ENCODE results near the gene CLIP1.
"Not testable (repeated sequence)": the region's sequence is repeated elsewhere in the genome, so short reads cannot be mapped to it uniquely, and the experiment has no call there.

Gene CLIP1

DNA sequence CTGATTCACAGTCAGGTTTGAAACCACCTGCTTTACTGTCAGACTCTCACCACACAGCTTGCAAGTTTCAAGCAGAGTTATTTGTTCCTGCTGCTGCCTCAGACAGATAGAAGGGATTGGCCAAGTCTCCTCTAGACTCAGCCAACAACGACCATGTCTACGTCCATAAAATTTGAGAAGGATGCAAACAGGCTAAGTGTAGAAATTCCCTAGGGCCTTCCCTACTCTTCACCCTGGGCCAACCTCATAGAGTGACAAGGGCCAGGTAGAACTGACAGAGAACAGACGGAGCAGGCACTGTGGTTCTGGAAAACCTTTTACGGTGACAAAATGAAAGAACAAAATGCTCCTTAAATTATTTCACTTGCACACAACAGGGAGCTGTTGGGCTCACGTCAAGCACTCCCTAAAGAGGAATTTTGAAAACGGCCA is 39.5 kb downstream of the CLIP1 start:
- POLR2A ChIA-PET, result no interaction called here
- CTCF ChIA-PET, result interaction anchor here (1.0 to 1.1 kb wide), 2 partner anchors 10 to 27 kb away, joined by 3 read pairs; no protein-coding TSS in a partner anchor
- TF ChIP-seq, protein P1, sequence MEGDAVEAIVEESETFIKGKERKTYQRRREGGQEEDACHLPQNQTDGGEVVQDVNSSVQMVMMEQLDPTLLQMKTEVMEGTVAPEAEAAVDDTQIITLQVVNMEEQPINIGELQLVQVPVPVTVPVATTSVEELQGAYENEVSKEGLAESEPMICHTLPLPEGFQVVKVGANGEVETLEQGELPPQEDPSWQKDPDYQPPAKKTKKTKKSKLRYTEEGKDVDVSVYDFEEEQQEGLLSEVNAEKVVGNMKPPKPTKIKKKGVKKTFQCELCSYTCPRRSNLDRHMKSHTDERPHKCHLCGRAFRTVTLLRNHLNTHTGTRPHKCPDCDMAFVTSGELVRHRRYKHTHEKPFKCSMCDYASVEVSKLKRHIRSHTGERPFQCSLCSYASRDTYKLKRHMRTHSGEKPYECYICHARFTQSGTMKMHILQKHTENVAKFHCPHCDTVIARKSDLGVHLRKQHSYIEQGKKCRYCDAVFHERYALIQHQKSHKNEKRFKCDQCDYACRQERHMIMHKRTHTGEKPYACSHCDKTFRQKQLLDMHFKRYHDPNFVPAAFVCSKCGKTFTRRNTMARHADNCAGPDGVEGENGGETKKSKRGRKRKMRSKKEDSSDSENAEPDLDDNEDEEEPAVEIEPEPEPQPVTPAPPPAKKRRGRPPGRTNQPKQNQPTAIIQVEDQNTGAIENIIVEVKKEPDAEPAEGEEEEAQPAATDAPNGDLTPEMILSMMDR (IDR thresholded peaks at IDR 0.05; ENCODE audit: control extremely low read depth, extremely low read depth, low read depth, missing control alignments), result no peak

DNA sequence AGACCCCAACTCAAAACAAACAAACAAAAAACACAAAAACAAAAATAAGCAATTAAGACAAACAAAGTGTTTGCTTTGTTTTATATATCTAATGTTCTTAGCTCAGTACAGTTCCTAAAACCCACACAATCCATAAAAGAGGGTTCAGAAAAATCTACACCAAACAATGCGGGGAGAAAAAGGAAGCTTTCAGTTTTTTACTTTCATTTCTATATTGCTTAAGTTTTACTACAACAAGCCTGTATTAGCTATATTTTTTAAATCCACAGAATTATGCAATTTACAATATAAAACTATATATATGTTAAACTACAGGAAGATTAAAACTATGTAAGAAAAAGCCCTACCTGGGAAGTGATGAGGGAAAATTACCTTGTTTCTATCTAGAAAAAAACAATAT is 41.4 kb downstream of the CLIP1 start:
- ChIA-PET POLR2A (no interaction called here), CTCF (interaction anchor here (1.4 to 2.6 kb wide), 3 partner anchors 26 to 90 kb away, joined by 3 to 11 read pairs (median 6); no protein-coding TSS in a partner anchor)
- DNase-seq (ENCODE audit: extremely low spot score), result no peak
- TF ChIP-seq, protein P1 (IDR thresholded peaks at IDR 0.05; ENCODE audit: control extremely low read depth, extremely low read depth, low read depth, missing control alignments), result no peak

More for the DNA sequence above, 39.5 kb downstream of the CLIP1 start:
- DNase-seq (ENCODE audit: extremely low spot score), result no peak

DNA sequence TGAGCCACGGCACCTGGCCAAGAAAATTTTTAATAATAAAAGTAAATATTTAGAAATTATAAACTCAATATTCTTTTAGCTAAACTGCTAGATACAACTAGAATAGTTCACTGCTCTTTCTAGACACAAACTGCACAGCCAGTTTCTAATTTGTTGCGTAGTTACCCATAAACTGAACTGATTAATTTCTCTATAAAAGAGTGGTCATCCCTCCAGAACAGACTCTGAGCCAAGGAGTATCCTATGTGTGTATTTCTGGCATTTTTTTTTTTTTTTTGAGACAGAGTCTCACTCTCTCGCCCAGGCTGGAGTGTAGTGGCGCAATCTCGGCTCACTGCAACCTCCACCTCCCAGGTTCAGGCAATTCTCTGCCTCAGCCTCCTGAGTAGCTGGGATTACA is 45.7 kb downstream of the CLIP1 start:
- POLR2A ChIA-PET; DNase-seq (ENCODE audit: extremely low spot score): not testable (repeated sequence)
- CTCF ChIA-PET, result interaction anchor here (2.9 kb wide), 1 partner anchor 21 kb away, joined by 14 read pairs; no protein-coding TSS in a partner anchor

GRCh38 chr12:122374707-122375106 is 47.8 kb downstream of the CLIP1 start:
- TF ChIP-seq, protein P1 (IDR thresholded peaks at IDR 0.05; ENCODE audit: control extremely low read depth, extremely low read depth, low read depth, missing control alignments), result no peak
- no peak for DNase-seq (ENCODE audit: extremely low spot score)
- CTCF ChIA-PET, result interaction anchor here (1.2 to 1.9 kb wide), 4 partner anchors 19 to 97 kb away, joined by 3 to 16 read pairs (median 6); no protein-coding TSS in a partner anchor
- POLR2A ChIA-PET, result no interaction called here

DNA sequence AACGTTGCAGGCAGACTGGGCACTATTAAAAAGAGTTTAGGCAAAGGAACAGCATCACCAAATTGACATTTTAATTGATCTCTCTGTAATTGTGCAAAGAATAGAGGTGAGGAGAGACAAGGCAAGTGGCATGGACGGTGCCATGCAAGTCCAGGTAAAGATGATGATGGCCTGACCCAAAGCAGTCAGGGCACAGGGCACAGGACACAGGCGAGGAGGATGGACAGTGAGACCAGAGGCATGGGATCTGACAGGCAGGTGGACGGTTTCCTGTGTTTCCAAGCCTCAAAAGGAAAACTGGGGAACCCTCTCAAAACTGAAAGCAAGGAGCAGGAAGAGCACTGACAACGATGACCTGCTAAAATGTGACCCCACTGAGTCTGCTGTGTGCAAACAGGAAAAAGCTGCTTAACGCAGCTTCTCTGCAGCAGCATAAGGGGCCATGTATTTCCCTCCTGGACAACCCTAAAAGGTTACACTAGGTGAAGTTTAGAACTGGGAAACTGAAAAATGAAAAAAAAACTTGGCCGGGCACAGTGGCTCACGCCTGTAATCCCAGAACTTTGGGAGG is 50.9 kb downstream of the CLIP1 start:
- no peak for DNase-seq (ENCODE audit: extremely low spot score)
- TF ChIP-seq, protein P1 (IDR thresholded peaks at IDR 0.05; ENCODE audit: control extremely low read depth, extremely low read depth, low read depth, missing control alignments), result no peak
- ChIA-PET POLR2A (no interaction called here), CTCF (interaction anchor here (1.2 to 2.2 kb wide), 2 partner anchors 16 to 24 kb away, joined by 3 to 5 read pairs; no protein-coding TSS in a partner anchor)

DNA sequence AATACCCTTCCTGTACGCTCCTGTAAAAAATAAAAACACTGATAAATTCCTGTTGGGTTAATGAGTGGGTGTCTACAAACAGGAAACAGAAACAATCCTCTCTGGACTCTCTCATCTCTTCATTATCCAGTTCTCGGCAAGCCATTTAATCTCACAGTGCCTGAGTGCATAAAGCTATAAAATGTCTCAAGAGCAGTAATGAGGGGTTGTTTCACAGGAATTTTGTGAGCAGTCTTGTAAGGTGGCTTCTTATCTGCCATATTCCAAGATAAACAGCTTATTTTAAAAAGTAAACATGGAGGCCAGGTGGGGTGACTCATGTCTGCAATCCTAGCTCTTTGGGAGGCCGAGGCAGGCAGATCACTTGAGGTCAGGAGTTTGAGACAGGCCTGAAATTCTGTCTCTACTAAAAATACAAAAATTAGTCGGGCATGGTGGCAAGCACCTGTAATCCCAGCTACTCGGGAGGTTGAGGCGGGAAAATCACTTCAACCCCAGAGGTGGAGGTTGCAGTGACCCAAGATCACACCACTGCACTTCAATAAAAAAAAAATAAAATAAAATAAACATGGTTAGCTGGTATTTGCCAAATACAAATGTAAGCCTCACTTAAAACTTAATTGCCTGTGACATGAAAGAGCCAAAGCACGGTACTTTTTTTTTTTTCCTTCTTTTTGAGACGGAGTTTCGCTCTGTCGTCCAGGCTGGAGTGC is 54.0 kb downstream of the CLIP1 start:
- ChIA-PET POLR2A (no interaction called here), CTCF (interaction anchor here (1.2 to 1.9 kb wide), 3 partner anchors 8 to 13 kb away, joined by 3 to 6 read pairs (median 5); no protein-coding TSS in a partner anchor)
- TF ChIP-seq, protein P1 (IDR thresholded peaks at IDR 0.05; ENCODE audit: control extremely low read depth, extremely low read depth, low read depth, missing control alignments), result no peak
- DNase-seq (ENCODE audit: extremely low spot score), result no peak

DNA sequence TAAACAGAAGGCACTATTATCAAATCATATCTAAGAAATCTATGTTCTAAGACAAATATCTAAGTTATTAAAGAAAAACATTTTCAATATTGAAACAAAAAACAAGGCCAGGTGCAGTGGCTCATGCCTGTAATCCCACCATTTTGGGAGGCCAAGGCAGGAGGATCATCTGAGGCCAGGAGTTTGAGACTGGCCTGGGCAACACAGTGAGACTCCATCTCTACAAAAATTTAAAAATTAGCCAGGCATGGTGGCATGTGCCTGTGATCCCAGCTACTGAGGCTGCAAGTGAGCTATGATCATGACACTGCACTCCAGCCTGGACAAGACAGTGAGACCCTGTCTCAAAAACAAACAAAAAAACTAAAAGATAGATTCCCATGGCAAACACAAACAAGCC is 54.8 kb downstream of the CLIP1 start:
- DNase-seq (ENCODE audit: extremely low spot score); POLR2A ChIA-PET: not testable (repeated sequence)
- CTCF ChIA-PET, result interaction anchor here (1.3 to 1.4 kb wide), 2 partner anchors 12 to 13 kb away, joined by 3 to 5 read pairs; no protein-coding TSS in a partner anchor

Measured in GM10248 (cell line).